ENCODE measurements around the gene UMODL1.

GRCh38 chr21:42179316-42179715, 108.2 kb downstream of the UMODL1 start:
- TF ChIP-seq CTCF (IDR thresholded peaks at IDR 0.05), result no peak
- TF ChIP-seq POLR2A (IDR thresholded peaks at IDR 0.05), result no peak
- no peak for TF ChIP-seq POLR2AphosphoS5 (IDR thresholded peaks at IDR 0.05)

All from suprapubic skin (tissue), 4 donors.